ENCODE results near the gene PRIM2.
"Not testable (repeated sequence)": the region's sequence is repeated elsewhere in the genome, so short reads cannot be mapped to it uniquely, and the experiment has no call there.

- TF ChIP-seq SMC3 (IDR thresholded peaks at IDR 0.05; ENCODE audit: borderline replicate concordance, low read length); POU2F2 (IDR thresholded peaks at IDR 0.05; ENCODE audit: borderline replicate concordance, low read depth, low read length); POLR2A (IDR thresholded peaks at IDR 0.05; ENCODE audit: low read depth, low read length); TCF12 (IDR thresholded peaks at IDR 0.05; ENCODE audit: low read depth, low read length); YY1 (IDR thresholded peaks at IDR 0.05; ENCODE audit: low read depth, low read length); BCLAF1 (IDR thresholded peaks at IDR 0.05); POLR2AphosphoS5 (IDR thresholded peaks at IDR 0.05; ENCODE audit: low read length); JUNB (IDR thresholded peaks at IDR 0.05); POLR2AphosphoS2 (IDR thresholded peaks at IDR 0.05; ENCODE audit: low read depth, low read length); RFX5 (IDR thresholded peaks at IDR 0.05; ENCODE audit: low read depth, low read length); MLLT1 (IDR thresholded peaks at IDR 0.05); REST (IDR thresholded peaks at IDR 0.05; ENCODE audit: low read depth, low read length); CTCF (IDR thresholded peaks at IDR 0.05 in 2 of 3, conservative IDR thresholded peaks at IDR 0.05 in 1 of 3; ENCODE audit: control insufficient read depth in 2 of 3, extremely low read depth in 1 of 3, insufficient read depth in 1 of 3, low read depth in 3 of 3, low read length in 3 of 3); ZNF592 (IDR thresholded peaks at IDR 0.05): not testable (repeated sequence)
Observed at GRCh38 chr6:57365076-57365583, 47.7 kb downstream of the PRIM2 start.
